ENCODE measurements around the gene NPHP4.

DNA sequence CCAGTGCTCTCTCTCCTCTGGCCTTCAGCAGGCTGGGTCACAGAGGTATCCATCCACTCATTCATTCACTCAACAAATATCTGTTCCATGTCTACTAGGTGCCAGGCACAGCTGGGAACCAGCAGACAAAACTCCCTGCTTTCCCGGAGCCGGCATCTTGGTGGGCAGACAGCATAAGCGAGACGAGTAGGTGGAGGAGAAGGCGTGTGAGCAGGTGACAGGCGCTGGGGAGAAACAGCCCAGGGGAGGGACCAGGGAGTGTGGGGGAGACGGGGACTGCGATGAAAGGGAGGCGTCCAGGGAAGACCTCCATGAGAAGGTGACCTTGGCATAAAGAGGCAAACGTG lies 42.5 kb upstream of the NPHP4 start:
- no peak for TF ChIP-seq POLR2A (IDR thresholded peaks at IDR 0.05)
- TF ChIP-seq, protein P1, sequence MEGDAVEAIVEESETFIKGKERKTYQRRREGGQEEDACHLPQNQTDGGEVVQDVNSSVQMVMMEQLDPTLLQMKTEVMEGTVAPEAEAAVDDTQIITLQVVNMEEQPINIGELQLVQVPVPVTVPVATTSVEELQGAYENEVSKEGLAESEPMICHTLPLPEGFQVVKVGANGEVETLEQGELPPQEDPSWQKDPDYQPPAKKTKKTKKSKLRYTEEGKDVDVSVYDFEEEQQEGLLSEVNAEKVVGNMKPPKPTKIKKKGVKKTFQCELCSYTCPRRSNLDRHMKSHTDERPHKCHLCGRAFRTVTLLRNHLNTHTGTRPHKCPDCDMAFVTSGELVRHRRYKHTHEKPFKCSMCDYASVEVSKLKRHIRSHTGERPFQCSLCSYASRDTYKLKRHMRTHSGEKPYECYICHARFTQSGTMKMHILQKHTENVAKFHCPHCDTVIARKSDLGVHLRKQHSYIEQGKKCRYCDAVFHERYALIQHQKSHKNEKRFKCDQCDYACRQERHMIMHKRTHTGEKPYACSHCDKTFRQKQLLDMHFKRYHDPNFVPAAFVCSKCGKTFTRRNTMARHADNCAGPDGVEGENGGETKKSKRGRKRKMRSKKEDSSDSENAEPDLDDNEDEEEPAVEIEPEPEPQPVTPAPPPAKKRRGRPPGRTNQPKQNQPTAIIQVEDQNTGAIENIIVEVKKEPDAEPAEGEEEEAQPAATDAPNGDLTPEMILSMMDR (IDR thresholded peaks at IDR 0.05) = no peak

Measured in lower leg skin (tissue), 3 donors.